ENCODE results near the gene PITPNM3. TPM values are rescaled to one million over a fixed set of nuclear protein-coding genes. Genes with fewer than 3 reads are reported as not detected.

The PITPNM3 gene
- total RNA-seq, 2 donors from 2014 or later, result 5.3 to 7.9 TPM

DNA sequence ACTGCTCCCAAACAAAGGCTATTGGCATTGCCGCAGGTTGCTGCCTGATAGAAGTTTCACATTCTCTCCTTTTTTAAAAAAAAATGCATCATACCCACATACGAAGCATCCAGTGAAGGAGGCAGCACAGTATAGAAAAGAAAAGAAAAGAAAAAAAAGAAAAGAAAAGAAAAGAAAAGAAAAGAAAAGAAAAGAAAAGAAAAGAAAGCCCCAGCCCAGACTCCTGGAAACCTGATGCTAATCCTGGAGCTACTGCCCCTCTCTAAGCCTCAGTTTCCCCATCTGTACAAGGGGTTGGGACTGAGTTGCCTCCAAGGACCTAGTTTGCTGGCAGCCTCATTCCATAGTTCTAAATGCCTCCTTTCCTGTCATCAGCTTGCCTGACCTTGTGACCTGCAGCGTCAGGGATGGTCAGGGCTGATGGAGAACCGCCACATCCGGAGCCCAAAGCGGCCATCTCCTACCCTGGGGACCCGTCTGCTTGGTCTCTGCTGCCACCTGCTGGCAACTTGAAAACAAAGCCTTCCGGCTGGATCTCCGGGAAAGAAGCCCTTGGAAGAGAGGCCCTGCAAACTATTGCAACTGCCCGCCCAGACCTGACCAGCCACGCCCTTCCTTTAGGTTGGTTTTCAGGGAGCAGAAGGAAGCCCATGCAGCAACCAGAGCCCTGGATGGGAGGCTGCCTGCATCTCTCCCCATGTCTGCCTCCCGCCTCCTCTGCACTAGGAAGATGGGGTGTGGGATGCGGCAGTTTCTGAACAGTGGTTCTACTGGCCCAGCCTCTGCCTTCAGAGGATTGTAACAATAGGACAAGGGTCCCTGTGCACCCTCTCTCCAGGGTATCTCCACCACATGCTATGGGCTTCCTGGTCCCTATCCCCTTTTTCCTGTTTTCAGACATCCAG, 134.4 kb downstream of the PITPNM3 start:
- Histone ChIP-seq H3K27ac (no peak overlapping the region), H3K4me3 (no peak overlapping the region), H3K27me3 (replicated peaks; ENCODE audit: insufficient read depth) (no peaks in the 10 kb centered on the region), H3K4me1 (replicated peaks) (no peaks in the 10 kb centered on the region), H3K36me3 (no peaks in the 10 kb centered on the region), H3K9me3 (no peaks in the 10 kb centered on the region)
- DNase-seq (ENCODE audit: low spot score), result peak; percentile 61
- intact Hi-C loops (cut with DNase I), result loop anchor here (2.0 kb wide), 1 partner anchor 833 kb away; no protein-coding TSS in a partner anchor
- TF ChIP-seq, protein P1, sequence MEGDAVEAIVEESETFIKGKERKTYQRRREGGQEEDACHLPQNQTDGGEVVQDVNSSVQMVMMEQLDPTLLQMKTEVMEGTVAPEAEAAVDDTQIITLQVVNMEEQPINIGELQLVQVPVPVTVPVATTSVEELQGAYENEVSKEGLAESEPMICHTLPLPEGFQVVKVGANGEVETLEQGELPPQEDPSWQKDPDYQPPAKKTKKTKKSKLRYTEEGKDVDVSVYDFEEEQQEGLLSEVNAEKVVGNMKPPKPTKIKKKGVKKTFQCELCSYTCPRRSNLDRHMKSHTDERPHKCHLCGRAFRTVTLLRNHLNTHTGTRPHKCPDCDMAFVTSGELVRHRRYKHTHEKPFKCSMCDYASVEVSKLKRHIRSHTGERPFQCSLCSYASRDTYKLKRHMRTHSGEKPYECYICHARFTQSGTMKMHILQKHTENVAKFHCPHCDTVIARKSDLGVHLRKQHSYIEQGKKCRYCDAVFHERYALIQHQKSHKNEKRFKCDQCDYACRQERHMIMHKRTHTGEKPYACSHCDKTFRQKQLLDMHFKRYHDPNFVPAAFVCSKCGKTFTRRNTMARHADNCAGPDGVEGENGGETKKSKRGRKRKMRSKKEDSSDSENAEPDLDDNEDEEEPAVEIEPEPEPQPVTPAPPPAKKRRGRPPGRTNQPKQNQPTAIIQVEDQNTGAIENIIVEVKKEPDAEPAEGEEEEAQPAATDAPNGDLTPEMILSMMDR (IDR thresholded peaks at IDR 0.05), result peak; percentile 53 to 85 (median 80)
- no peak for TF ChIP-seq POLR2AphosphoS5 (IDR thresholded peaks at IDR 0.05)
- WGBS, result 27% methylated on average over 13 of the region's 13 CpGs

DNA sequence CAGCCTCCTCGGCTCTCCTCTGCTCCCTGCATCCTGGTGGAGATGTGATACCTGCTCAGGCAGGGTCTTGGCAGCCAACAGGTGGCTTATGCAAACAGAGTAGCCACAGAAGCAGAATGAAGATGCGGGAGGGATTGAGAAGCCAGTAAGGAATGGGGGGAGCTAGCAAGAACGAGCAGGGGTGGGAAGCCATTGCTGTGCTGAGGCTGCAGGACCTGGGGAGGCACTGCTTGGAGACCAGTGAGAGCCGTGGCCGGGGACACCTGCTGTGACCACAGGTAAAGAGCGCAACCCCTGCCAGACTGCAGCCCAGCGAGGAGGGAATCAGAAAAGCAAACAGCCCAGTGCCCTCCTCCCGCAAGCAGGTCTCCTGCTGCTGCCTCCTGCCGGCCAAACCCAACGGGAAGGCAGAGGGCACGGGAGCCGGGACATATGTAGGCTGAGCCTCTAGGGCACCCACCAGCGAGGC, 136.1 kb downstream of the PITPNM3 start:
- H3K4me3 ChIP-seq, result no peak overlapping the region
- TF ChIP-seq, protein P1 (IDR thresholded peaks at IDR 0.05), result peak in 1 of 4 experiments; percentile 23
- no peak for TF ChIP-seq POLR2AphosphoS5 (IDR thresholded peaks at IDR 0.05)
- no peak for TF ChIP-seq POLR2A (IDR thresholded peaks at IDR 0.05)
- intact Hi-C loops (cut with DNase I), result no loop called here
- H3K27ac ChIP-seq, result no peak overlapping the region
- H3K36me3 ChIP-seq, result no peaks in the 10 kb centered on the region
- 19% methylated on average over 8 of the region's 13 CpGs for WGBS
- DNase-seq (ENCODE audit: low spot score), result no peak
- H3K4me1 ChIP-seq (replicated peaks), result no peaks in the 10 kb centered on the region
- no peaks in the 10 kb centered on the region for H3K27me3 ChIP-seq (replicated peaks; ENCODE audit: insufficient read depth)
- no peaks in the 10 kb centered on the region for H3K9me3 ChIP-seq

DNA sequence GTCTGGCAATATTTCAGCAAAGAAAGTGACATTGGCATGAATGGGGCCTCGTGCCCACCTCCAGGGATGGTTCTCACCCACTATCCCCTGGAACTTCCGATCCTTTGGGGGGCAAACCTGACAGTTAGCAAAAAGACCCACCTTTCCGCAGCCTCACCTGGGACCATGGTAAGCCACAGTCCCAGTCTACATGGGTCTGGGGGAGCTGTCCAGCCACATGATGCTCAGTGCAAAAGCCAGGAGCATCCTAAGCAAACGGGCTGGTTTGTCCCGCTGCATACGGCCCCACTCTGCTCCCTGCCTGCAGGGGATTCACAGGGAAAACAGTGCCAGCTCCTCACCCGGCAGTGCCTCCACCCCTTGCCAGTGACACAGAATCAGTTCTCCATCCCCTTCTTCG, 140.7 kb downstream of the PITPNM3 start:
- Histone ChIP-seq H3K36me3 (no peaks in the 10 kb centered on the region), H3K27me3 (replicated peaks; ENCODE audit: insufficient read depth) (no peaks in the 10 kb centered on the region), H3K27ac (no peak overlapping the region), H3K4me1 (replicated peaks) (no peaks in the 10 kb centered on the region), H3K9me3 (no peaks in the 10 kb centered on the region), H3K4me3 (no peak overlapping the region)
- intact Hi-C loops (cut with DNase I), result no loop called here
- WGBS, result 60% methylated on average over 8 of the region's 8 CpGs
- TF ChIP-seq POLR2AphosphoS5 (IDR thresholded peaks at IDR 0.05), result no peak
- TF ChIP-seq, protein P1 (IDR thresholded peaks at IDR 0.05), result no peak
- TF ChIP-seq POLR2A (IDR thresholded peaks at IDR 0.05), result no peak
- no peak for DNase-seq (ENCODE audit: low spot score)

DNA sequence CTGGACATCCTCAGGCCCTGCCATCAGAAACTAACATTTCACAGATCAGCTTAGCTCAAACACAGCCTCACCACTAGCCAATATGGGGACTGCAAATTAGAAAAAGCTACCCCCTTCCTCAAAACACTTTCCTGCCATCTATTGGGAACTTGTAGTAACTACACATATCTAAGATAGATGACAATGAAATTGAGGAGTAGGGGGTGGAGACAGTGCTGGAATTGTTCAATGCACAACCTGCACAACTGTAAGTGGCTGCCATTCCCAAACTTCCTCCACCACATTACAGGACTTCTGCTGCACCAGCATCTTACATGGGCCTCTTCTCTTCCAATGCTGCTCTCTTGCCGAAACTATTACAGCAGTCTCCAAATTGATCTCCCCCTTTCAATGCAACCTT, 143.3 kb downstream of the PITPNM3 start:
- intact Hi-C loops (cut with DNase I), result no loop called here
- Histone ChIP-seq H3K4me1 (replicated peaks) (no peaks in the 10 kb centered on the region), H3K27ac (no peak overlapping the region), H3K36me3 (no peaks in the 10 kb centered on the region), H3K4me3 (no peak overlapping the region), H3K9me3 (no peaks in the 10 kb centered on the region), H3K27me3 (replicated peaks; ENCODE audit: insufficient read depth) (no peaks in the 10 kb centered on the region)
- TF ChIP-seq POLR2AphosphoS5 (IDR thresholded peaks at IDR 0.05), result no peak
- TF ChIP-seq, protein P1 (IDR thresholded peaks at IDR 0.05), result peak in 3 of 4 experiments; percentile 21 to 49 (median 26)
- WGBS, result 81% methylated on average over 1 of the region's 1 CpG
- DNase-seq (ENCODE audit: low spot score), result no peak

DNA sequence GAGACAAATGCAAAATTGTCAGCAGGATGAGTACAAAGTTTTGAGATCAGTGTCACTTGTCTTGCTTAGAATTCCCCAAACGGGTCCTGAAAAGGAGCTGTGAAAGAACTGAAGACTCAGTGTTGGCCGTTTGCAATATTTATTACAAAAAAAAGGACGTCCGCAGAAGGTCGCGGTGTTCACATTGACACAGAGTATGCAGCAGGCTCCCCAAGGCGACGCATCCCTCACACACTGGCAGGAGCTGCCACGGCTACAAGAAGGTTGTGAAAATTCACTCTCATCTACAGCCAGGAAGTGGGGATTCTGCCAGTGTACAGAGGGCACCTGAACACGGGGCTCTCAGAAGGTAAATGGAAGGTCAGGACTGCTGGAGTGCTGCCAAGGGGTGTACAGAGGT, 147.6 kb downstream of the PITPNM3 start:
- Histone ChIP-seq H3K9me3 (no peaks in the 10 kb centered on the region), H3K4me3 (no peak overlapping the region), H3K4me1 (replicated peaks) (no peaks in the 10 kb centered on the region), H3K27me3 (replicated peaks; ENCODE audit: insufficient read depth) (no peaks in the 10 kb centered on the region), H3K27ac (no peak overlapping the region), H3K36me3 (no peaks in the 10 kb centered on the region)
- TF ChIP-seq, protein P1 (IDR thresholded peaks at IDR 0.05), result no peak
- TF ChIP-seq POLR2AphosphoS5 (IDR thresholded peaks at IDR 0.05) (no peak), POLR2A (IDR thresholded peaks at IDR 0.05) (no peak)
- intact Hi-C loops (cut with DNase I), result no loop called here
- WGBS, result 46% methylated on average over 10 of the region's 10 CpGs
- DNase-seq (ENCODE audit: low spot score), result no peak
